GM12874 (cell line): ENCODE measurements around the gene SPTBN1.
A peak's percentile ranks its signal among the peaks of the same experiment; 100 is the strongest.

Experiments used
- CTCF ChIP-seq: IDR thresholded peaks from 2 replicates; pipeline ENCODE4 v1.5.1; 2011; ENCODE audit warnings: low read depth, mild to moderate bottlenecking, control low read depth, low read length, moderate library complexity; ENCODE audit not compliant: insufficient read depth

Gene SPTBN1

GRCh38 chr2:54651291-54651690, 195.2 kb downstream of the SPTBN1 start:
- no peak for TF ChIP-seq CTCF

DNA sequence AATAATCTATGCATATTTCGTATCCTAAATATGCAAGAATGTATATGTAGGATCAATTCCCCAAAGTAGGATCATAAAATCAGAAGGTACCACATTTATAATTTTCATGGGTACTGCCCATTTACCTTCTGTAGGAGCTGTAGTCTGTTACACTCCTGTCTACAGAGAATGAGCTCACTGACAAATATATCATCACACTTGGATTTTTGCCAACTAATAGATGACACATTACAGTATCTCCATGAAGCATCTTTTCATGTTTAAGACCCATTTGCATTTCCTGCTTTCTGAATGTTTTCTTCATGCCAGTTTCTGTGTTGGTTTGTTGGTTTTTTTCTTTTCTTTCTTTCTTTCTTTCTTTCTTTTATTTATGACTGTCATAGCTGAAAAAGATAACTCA, 196.4 kb downstream of the SPTBN1 start:
- TF ChIP-seq CTCF: no peak

GRCh38 chr2:54653572-54654204, 197.6 kb downstream of the SPTBN1 start:
- no peak for TF ChIP-seq CTCF

GRCh38 chr2:54655046-54655809, 199.1 kb downstream of the SPTBN1 start:
- TF ChIP-seq CTCF: no peak

GRCh38 chr2:54656863-54657262, 200.7 kb downstream of the SPTBN1 start:
- TF ChIP-seq CTCF: no peak

- TF ChIP-seq CTCF: peak; percentile 61
Observed at GRCh38 chr2:54657664-54658083, 201.5 kb downstream of the SPTBN1 start.

- no peak for TF ChIP-seq CTCF
Observed at GRCh38 chr2:54658564-54659071, 202.5 kb downstream of the SPTBN1 start.
